H1 (cell line): Measurements from ENCODE around the gene UGT1A1. TPM values are rescaled to one million over a fixed set of nuclear protein-coding genes. Genes with fewer than 3 reads are reported as not detected.
A peak's percentile ranks its signal among the peaks of the same experiment; 100 is the strongest.

Experiments used
- CTCF ChIA-PET: fragments of 300-600 bp; sonication (Branson Sonifier 250); formaldehyde crosslinking; loops from one replicate; lab custom pipeline; 2021; ENCODE audit not compliant: partially characterized antibody; lab: Charles Lee
- POLR2A ChIA-PET: fragments of 300-600 bp; sonication (Branson Sonifier 250); formaldehyde crosslinking; loops from one replicate; lab custom pipeline; 2021; ENCODE audit warnings: inconsistent platforms; ENCODE audit not compliant: partially characterized antibody; lab: Charles Lee
- DNase-seq, 2 experiments: peaks; one replicate each; pipeline versions ENCODE4 v3.0.0 to v3.0.0-alpha.2; 2010 to 2022; ENCODE audit warnings: low spot score in 2 of 2, low read depth in 1 of 2, mixed read lengths in 1 of 2
- FAIRE-seq: peaks from 2 replicates; lab custom pipeline; 2011; peaks lifted over from hg19 to GRCh38; lab: Jason Lieb, UNC
- H2AFZ ChIP-seq: 2 replicates; pipeline ENCODE4 v1.8.1; 2012; ENCODE audit warnings: low read length, inconsistent platforms
- H2AK5ac ChIP-seq: 2 replicates; pipeline ENCODE4 v1.6.1; 2013; ENCODE audit warnings: low read depth, low read length
- H2BK120ac ChIP-seq: replicated peaks from 2 replicates; pipeline ENCODE3; 2013; ENCODE audit warnings: low read depth, low read length, inconsistent platforms
- H2BK12ac ChIP-seq: 2 replicates; pipeline ENCODE4 v1.6.1; 2013; ENCODE audit warnings: low read depth, low read length
- H2BK15ac ChIP-seq: 2 replicates; pipeline ENCODE4 v1.6.1; 2013; ENCODE audit warnings: low read length
- H2BK20ac ChIP-seq: 2 replicates; pipeline ENCODE4 v1.6.1; 2013; ENCODE audit warnings: low read length
- H2BK5ac ChIP-seq: 2 replicates; pipeline ENCODE4 v1.6.1; 2013; ENCODE audit warnings: low read depth, low read length
- H3K14ac ChIP-seq: 2 replicates; pipeline ENCODE4 v1.6.1; 2013; ENCODE audit warnings: inconsistent platforms; ENCODE audit not compliant: insufficient read length
- H3K18ac ChIP-seq: 2 replicates; pipeline ENCODE4 v1.6.1; 2013; ENCODE audit warnings: low read length; ENCODE audit errors: extremely low read depth
- H3K23ac ChIP-seq: 2 replicates; pipeline ENCODE4 v1.6.1; 2013; ENCODE audit warnings: inconsistent platforms; ENCODE audit not compliant: insufficient read length
- H3K23me2 ChIP-seq: 2 replicates; pipeline ENCODE4 v1.6.1; 2013; ENCODE audit warnings: low read depth, low read length
- H3K27ac ChIP-seq: 2 replicates; pipeline ENCODE4 v1.6.1; 2011; ENCODE audit warnings: low read depth, low read length, inconsistent platforms
- H3K27me3 ChIP-seq, 4 experiments: replicated peaks in 1 of 4; 1 replicate in 1 of 4; 2 replicates in 3 of 4; pipeline versions ENCODE4 v1.6.1 to v1.8.1; 2011 to 2013; ENCODE audit warnings: low read length in 3 of 4, mild to moderate bottlenecking in 3 of 4, inconsistent platforms in 2 of 4, mixed read lengths in 2 of 4, moderate library complexity in 1 of 4; ENCODE audit not compliant: control insufficient read depth in 3 of 4, insufficient read depth in 3 of 4; ENCODE audit errors: extremely low read depth in 1 of 4
- H3K36me3 ChIP-seq, 4 experiments: 2 replicates each; pipeline versions ENCODE4 v1.6.1 to v1.8.1; 2011 to 2013; ENCODE audit warnings: mild to moderate bottlenecking in 4 of 4, low read length in 3 of 4, moderate library complexity in 2 of 4, control low read depth in 1 of 4, inconsistent platforms in 1 of 4; ENCODE audit not compliant: insufficient read depth in 4 of 4, control insufficient read depth in 2 of 4
- H3K4ac ChIP-seq: replicated peaks from 2 replicates; pipeline ENCODE3; 2013; ENCODE audit warnings: low read length, low read depth, mixed read lengths, inconsistent platforms; ENCODE audit not compliant: insufficient read length
- H3K4me1 ChIP-seq, 4 experiments: replicated peaks in 1 of 4; 1 replicate in 1 of 4; 2 replicates in 3 of 4; pipeline versions ENCODE4 v1.6.1 to v1.8.1; 2011 to 2013; ENCODE audit warnings: low read length in 3 of 4, inconsistent platforms in 2 of 4, mixed read lengths in 1 of 4; ENCODE audit not compliant: insufficient read depth in 4 of 4, control insufficient read depth in 3 of 4
- H3K4me2 ChIP-seq, 2 experiments: 2 replicates each; pipeline versions ENCODE4 v1.6.1 to v1.8.1; 2011 to 2013; ENCODE audit warnings: low read depth in 2 of 2, low read length in 2 of 2, control low read depth in 1 of 2, inconsistent platforms in 1 of 2, mild to moderate bottlenecking in 1 of 2; ENCODE audit not compliant: insufficient read depth in 1 of 2
- H3K4me3 ChIP-seq, 4 experiments: fragments of 200-600, 300-600 bp in 1 of 4; sonication (generic), shearing (Covaris generic), sonication (Bioruptor Twin) in 1 of 4; 2 replicates each; pipeline versions ENCODE4 v1.5.1 to v1.8.1; 2011 to 2016; ENCODE audit warnings: low read length in 4 of 4, low read depth in 3 of 4, control low read depth in 2 of 4, inconsistent platforms in 2 of 4, mild to moderate bottlenecking in 2 of 4, mixed read lengths in 1 of 4, moderate library complexity in 1 of 4; ENCODE audit not compliant: insufficient read depth in 2 of 4; ENCODE audit errors: extremely low read depth in 1 of 4
- H3K56ac ChIP-seq: replicated peaks from 2 replicates; pipeline ENCODE3; 2013; ENCODE audit warnings: low read depth, mild to moderate bottlenecking, mixed read lengths, low read length, inconsistent platforms; ENCODE audit not compliant: insufficient read length
- H3K79me1 ChIP-seq: 2 replicates; pipeline ENCODE4 v1.6.1; 2013; ENCODE audit warnings: low read depth, low read length, control low read depth
- H3K79me2 ChIP-seq, 2 experiments: 2 replicates each; pipeline versions ENCODE4 v1.6.1 to v1.8.1; 2012 to 2013; ENCODE audit warnings: low read length in 2 of 2, mild to moderate bottlenecking in 2 of 2, inconsistent platforms in 1 of 2; ENCODE audit not compliant: insufficient read depth in 2 of 2, control insufficient read depth in 1 of 2
- H3K9ac ChIP-seq, 4 experiments: replicated peaks in 1 of 4; 1 replicate in 1 of 4; 2 replicates in 3 of 4; pipeline versions ENCODE4 v1.6.1 to v1.8.1; 2011 to 2013; ENCODE audit warnings: low read depth in 3 of 4, low read length in 3 of 4, control low read depth in 2 of 4, mild to moderate bottlenecking in 2 of 4, moderate library complexity in 2 of 4, inconsistent platforms in 1 of 4; ENCODE audit errors: extremely low read depth in 1 of 4
- H3K9me3 ChIP-seq, 2 experiments: 2 replicates each; pipeline versions ENCODE4 v1.6.1 to v1.8.1; 2012 to 2013; ENCODE audit warnings: mild to moderate bottlenecking in 2 of 2, moderate library complexity in 2 of 2, control low read depth in 1 of 2, inconsistent platforms in 1 of 2, low read depth in 1 of 2, low read length in 1 of 2, mixed read lengths in 1 of 2; ENCODE audit not compliant: insufficient read depth in 2 of 2
- H4K20me1 ChIP-seq, 2 experiments: replicated peaks in 1 of 2; 2 replicates each; pipeline versions ENCODE3 to v1.8.1; 2011 to 2013; ENCODE audit warnings: inconsistent platforms in 2 of 2, low read length in 2 of 2, mild to moderate bottlenecking in 1 of 2; ENCODE audit not compliant: insufficient read depth in 2 of 2, control insufficient read depth in 1 of 2
- H4K5ac ChIP-seq: 2 replicates; pipeline ENCODE4 v1.6.1; 2013; ENCODE audit warnings: low read length, low read depth, mixed read lengths, inconsistent platforms; ENCODE audit not compliant: insufficient read length
- H4K8ac ChIP-seq: 2 replicates; pipeline ENCODE4 v1.8.0; 2013; ENCODE audit warnings: mild to moderate bottlenecking, moderate library complexity, low read length, inconsistent platforms; ENCODE audit not compliant: insufficient read depth; ENCODE audit errors: extremely low read depth
- H4K91ac ChIP-seq: replicated peaks from 2 replicates; pipeline ENCODE3; 2013; ENCODE audit warnings: low read length, mixed read lengths, inconsistent platforms; ENCODE audit not compliant: insufficient read length
- CREB1 ChIP-seq: IDR thresholded peaks from 2 replicates; pipeline ENCODE4 v1.6.1; 2012; ENCODE audit warnings: inconsistent platforms
- SIRT6 ChIP-seq: IDR thresholded peaks from one replicate; pipeline ENCODE4 v1.7.1; 2012; ENCODE audit warnings: low read length, inconsistent platforms
- SP2 ChIP-seq: IDR thresholded peaks from 2 replicates; pipeline ENCODE4 v1.6.1; 2012; ENCODE audit warnings: mild to moderate bottlenecking, low read length, inconsistent platforms
- SUZ12 ChIP-seq: fragments of 200-600 bp; sonication (generic); IDR thresholded peaks from 2 replicates; pipeline ENCODE4 v1.6.1; 2012; ENCODE audit warnings: mild to moderate bottlenecking, inconsistent platforms, low read length, moderate library complexity, mixed read lengths
- TBP ChIP-seq: IDR thresholded peaks from 2 replicates; pipeline ENCODE4 v1.6.1; 2011; ENCODE audit warnings: low read depth, low read length, improper control_type of control experiment
- WGBS, 2 experiments: shearing (Covaris generic) in 1 of 2; methylation state at CpG; one replicate each; pipeline versions ENCODE4 v1.1.6 to v1.1.7; 2013 to 2015; ENCODE audit warnings: low lambda C conversion rate in 2 of 2, mixed read lengths in 2 of 2, inconsistent platforms in 1 of 2, low coverage in 1 of 2, missing lambda C conversion rate in 1 of 2; ENCODE audit not compliant: insufficient replicate concordance in 2 of 2, insufficient coverage in 1 of 2, insufficient read length in 1 of 2; ENCODE audit errors: extremely low coverage in 1 of 2, missing lambda C conversion rate in 1 of 2; 5-methylcytosine and 5-hydroxymethylcytosine counted together
- polyA plus RNA-seq, 7 experiments: library from polyadenylated mRNA; depleted of rRNA in 3 of 7; stranded (reverse) in 5 of 7; unstranded in 2 of 7; fragments of >200 nt in 5 of 7; fragments of 200-250 nt in 2 of 7; gene quantifications; 1 replicate in 5 of 7; 2 replicates in 1 of 7; 4 replicates in 1 of 7; pipeline versions ENCODE4 v1.2.1 to v1.2.3, GENCODE V29; 2011 to 2013; ENCODE audit warnings: missing spikeins in 2 of 7, mixed read lengths in 2 of 7
- total RNA-seq: library from RNA; stranded (reverse); fragmentation: NEBNext Ultra II Directional; extraction: Animal tissue kit (Norgen Biotek cat#: 25700); gene quantifications from 2 replicates; pipeline ENCODE4 v1.2.1, GENCODE V29; 2021

The UGT1A1 gene
- total and polyA plus RNA-seq, 2 of the 8 experiments (the other 6 are each of a cell fraction or from before 2014, with no cell fraction given) = not detected

- ChIA-PET POLR2A (no interaction called here), CTCF (interaction anchor here (0.7 to 1.2 kb wide), 5 partner anchors 12 to 518 kb away, joined by 3 to 4 read pairs (median 3); no protein-coding TSS in a partner anchor)
- 94% methylated on average over 6 of the region's 6 CpGs; no CpG with 5 or more reads in 1 of the 2 experiments for WGBS, 2 experiments
These were observed 60.7 kb downstream of the UGT1A1 start for GRCh38 chr2:233820774-233821105.

More at GRCh38 chr2:233820774-233821105, 60.7 kb downstream of the UGT1A1 start:
- Histone ChIP-seq H3K23ac (no peak overlapping the region), H4K91ac (no peak overlapping the region), H4K5ac (no peak overlapping the region), H3K27ac (no peak overlapping the region), H3K9me3 (no peaks in the 10 kb centered on the region), H3K14ac (no peak overlapping the region), H2BK5ac (no peak overlapping the region), H3K4ac (no peak overlapping the region), H2AFZ (no peak overlapping the region), H2BK120ac (no peak overlapping the region), H2BK12ac (no peak overlapping the region), H3K9ac (no peak overlapping the region), H2AK5ac (no peak overlapping the region), H3K36me3 (no peaks in the 10 kb centered on the region), H4K8ac (peak overlapping the region; percentile 51; the same call in 1 of the 2 replicates), H4K20me1 (no peaks in the 10 kb centered on the region), H3K4me3 (no peak overlapping the region), H3K23me2 (no peaks in the 10 kb centered on the region), H3K79me2 (no peaks in the 10 kb centered on the region), H3K4me2 (no peak overlapping the region), H3K79me1 (no peaks in the 10 kb centered on the region), H2BK20ac (no peak overlapping the region), H3K56ac (no peak overlapping the region), H3K4me1 (no peaks in the 10 kb centered on the region), H3K18ac (no peak overlapping the region), H2BK15ac (no peak overlapping the region), H3K27me3 (no peaks in the 10 kb centered on the region)
- no peak for DNase-seq
- TF ChIP-seq CREB1 = no peak
- no peak for TF ChIP-seq SIRT6
- no peak for TF ChIP-seq TBP
- no peak for TF ChIP-seq SP2
- no peak for TF ChIP-seq SUZ12
- no peak for FAIRE-seq
